UCSD-AML1 (cell line): ENCODE measurements around the gene SLC25A44.
"Not testable (repeated sequence)": the region's sequence is repeated elsewhere in the genome, so short reads cannot be mapped to it uniquely, and the experiment has no call there.

ENCODE experiments used
- DNase-seq: peaks from one replicate; lab custom pipeline; 2025; ENCODE audit not compliant: unreplicated experiment; lab: John Stamatoyannopoulos, UW

The SLC25A44 gene

DNA sequence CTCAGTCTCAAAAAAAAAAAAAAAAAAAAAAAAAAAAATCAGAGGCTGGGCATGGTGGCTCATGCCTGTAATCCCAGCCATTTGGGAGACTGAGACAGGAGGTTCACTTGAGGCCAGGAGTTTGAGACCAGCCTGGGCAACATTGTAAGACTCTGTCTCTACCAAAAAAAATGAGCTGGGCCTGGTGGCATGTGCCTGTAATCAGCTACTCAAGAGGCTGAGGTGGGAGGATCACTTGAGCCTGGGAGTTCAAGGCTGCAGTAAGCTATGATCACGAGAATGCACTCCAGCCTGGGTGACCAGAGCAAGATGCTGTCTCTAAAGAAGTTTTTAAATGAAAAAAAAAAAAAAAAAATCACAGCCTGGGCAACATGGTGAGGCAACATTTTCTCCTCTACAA, 30.2 kb upstream of the SLC25A44 start:
- DNase-seq = no peak

DNA sequence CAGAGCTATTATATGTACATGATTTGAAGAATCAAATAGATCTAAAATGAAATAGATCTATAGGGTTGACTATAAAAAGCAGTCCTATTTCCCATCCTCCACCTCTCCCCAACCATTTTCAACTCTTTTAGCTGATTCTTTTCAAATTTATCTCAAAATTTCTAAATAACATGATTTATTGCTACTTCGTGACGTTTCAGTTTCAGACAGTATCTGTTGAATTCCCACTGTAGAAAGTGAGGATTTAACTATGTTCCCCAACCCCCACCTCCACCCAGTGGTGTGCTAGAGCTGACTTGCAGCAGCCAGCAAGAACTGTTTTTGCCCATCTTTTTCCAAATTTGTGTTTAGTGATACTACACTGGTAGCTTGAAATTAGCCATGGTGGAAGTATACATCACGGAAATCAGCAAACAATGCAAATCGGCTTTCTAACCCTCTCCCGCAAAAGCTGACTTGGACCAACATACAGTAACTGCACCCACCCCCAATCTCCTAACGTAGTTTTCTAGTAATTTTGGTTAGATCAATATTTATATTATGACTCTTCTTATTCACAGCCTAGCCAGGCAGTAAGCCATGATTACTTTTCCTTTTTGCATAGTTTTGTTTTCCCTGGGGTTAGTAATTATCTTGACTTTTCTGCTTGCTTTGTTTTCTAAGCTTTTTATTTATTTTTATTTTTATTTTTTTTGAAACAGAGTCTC, 29.6 kb upstream of the SLC25A44 start:
- DNase-seq = no peak

DNA sequence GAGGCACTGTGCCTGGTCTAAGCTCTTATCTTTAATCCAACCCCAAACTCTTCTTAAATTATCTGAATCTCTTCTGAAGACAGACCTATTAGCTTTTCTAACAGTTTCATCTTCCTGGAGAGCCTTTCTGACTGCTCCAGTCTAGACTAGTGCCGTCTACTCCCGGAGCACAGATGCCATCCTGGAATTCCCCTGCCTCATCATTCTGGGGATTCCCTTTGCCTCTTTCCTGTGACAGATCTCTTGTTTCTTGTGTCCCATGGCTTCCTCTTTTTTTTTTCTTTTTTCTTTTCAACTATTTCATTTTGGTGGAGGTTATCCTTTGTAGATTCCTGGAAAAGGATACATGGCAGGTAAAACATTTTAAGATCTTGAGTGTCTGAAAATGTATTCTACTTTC, 28.8 kb upstream of the SLC25A44 start:
- no peak for DNase-seq

DNA sequence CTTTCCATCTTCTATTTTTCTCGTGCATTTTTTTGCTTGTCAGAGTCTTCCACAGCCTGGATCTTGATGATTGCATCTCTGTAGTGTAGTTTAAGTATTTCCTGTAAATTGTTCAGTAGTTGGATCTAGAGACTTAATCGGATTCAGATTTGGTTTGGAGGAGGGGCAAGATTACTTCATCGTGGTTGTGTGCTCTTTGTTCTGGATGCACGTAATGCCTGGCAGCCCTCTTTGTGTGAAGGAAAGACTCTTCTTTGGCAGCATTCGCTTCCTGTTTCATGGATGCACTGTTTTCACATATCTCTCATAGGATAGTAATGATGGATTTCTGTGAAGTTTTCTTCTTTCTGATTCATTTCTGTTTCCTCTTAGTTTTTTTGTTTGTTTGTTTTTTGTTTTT, 26.4 kb upstream of the SLC25A44 start:
- no peak for DNase-seq

DNA sequence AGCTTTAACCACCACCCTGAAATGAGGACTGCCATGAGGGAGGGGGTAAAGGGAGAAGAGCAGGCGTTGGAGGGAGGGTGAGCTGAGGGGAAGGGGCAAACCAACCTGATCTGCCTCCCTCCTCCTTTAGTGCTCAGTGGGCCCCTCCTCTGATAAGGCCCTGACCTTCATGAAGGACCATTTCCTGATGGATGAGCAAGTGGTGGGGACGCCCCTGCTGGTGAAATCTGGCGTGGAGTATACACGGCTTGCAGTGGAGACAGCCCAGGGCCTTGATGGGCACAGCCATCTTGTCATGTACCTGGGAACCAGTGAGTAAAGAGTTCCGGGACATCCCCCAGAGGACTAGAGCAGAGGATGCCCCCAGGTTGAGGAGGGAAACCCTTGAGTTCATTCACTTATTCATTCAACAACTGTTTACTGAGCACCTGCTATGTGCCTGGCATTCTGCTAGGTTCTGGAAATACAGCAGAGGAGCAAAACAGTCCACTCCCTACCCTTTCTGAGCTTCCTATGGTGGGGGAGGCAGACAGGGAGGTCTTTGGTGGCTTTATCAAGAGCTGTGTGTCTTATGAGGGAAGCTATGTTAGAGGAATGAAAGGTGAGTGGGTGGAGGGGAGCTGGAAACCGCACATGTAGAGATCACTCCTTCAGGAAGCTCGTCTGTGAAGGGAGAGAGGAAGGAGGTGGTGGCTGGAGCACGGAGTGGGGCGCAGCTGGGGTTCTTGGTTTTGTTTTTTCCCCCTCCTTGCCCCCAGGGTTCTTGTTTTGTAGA, 21.0 kb upstream of the SLC25A44 start:
- DNase-seq = no peak

DNA sequence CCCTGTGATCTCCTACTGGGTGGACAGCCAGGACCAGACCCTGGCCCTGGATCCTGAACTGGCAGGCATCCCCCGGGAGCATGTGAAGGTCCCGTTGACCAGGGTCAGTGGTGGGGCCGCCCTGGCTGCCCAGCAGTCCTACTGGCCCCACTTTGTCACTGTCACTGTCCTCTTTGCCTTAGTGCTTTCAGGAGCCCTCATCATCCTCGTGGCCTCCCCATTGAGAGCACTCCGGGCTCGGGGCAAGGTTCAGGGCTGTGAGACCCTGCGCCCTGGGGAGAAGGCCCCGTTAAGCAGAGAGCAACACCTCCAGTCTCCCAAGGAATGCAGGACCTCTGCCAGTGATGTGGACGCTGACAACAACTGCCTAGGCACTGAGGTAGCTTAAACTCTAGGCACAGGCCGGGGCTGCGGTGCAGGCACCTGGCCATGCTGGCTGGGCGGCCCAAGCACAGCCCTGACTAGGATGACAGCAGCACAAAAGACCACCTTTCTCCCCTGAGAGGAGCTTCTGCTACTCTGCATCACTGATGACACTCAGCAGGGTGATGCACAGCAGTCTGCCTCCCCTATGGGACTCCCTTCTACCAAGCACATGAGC, 17.2 kb upstream of the SLC25A44 start:
- DNase-seq = no peak

DNA sequence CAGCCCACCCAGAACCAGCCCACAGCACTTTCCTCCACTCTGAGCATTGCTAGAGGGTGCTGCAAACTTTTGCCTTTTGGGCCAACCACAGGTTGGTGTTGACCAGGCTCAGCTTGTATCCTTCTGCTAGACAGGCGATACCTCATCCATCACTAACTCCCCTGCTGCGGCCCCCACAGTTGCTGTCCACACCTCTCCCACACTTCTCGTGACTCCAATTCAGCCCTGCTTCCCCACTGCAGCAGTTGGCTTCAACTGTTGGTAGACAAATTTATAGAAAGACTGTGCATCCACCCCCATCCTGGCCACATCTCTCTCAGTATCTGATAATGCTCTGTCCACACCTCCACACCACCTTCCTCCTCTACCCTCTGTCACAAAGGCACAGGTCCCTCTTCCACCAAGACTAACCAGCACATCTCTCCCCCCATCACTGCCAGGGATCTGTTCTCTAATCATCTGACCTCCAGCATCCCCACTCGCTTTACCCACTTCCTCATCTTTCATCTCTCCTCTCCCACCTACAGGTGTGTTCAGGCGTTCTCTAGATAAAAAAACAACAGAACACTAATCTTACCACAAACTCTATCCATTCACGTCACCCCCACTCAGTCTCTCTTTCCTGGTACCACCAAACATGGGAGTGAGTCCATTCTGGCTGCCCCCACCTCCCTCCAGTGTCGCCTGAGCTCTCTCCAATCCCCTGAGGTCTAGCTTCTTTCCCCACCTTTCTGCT, 15.8 kb upstream of the SLC25A44 start:
- DNase-seq = no peak

DNA sequence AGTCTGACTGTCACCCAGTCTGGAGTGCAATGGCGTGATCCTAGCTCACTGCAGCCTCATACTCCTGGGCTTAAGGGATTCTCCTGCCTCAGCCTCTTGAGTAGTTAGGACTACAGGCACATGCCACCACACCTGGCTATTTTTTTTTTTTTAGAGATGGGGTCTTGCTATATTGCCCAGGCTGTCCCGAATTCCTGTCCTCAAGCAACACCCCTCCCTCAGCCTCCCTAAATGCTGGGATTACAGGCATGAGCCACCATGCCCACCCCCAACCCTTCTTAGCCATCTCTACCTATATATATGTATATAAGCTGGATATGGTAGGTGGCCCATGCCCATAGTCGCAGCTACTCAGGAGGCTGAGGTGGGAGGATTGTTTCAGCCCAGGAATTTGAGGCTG, 13.4 kb upstream of the SLC25A44 start:
- DNase-seq = no peak

DNA sequence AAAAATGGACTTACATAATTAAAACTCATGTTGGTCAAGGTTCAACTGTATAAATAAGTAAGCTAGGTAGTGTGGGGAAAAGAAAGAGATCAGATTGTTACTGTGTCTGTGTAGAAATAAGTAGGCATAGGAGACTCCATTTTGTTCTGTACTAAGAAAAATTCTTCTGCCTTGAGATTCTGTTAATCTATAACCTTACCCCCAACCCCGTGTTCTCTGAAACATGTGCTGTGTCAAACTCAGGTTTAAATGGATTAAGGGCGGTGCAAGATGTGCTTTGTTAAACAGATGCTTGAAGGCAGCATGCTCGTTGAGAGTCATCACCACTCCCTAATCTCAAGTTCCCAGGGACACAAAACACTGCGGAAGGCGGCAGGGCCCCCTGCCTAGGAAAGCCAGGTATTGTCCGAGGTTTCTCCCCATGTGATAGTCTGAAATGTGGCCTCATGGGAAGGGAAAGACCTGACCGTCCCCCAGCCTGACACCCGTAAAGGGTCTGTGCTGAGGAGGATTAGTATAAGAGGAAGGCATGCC, 12.4 kb upstream of the SLC25A44 start:
- not testable (repeated sequence) for DNase-seq

DNA sequence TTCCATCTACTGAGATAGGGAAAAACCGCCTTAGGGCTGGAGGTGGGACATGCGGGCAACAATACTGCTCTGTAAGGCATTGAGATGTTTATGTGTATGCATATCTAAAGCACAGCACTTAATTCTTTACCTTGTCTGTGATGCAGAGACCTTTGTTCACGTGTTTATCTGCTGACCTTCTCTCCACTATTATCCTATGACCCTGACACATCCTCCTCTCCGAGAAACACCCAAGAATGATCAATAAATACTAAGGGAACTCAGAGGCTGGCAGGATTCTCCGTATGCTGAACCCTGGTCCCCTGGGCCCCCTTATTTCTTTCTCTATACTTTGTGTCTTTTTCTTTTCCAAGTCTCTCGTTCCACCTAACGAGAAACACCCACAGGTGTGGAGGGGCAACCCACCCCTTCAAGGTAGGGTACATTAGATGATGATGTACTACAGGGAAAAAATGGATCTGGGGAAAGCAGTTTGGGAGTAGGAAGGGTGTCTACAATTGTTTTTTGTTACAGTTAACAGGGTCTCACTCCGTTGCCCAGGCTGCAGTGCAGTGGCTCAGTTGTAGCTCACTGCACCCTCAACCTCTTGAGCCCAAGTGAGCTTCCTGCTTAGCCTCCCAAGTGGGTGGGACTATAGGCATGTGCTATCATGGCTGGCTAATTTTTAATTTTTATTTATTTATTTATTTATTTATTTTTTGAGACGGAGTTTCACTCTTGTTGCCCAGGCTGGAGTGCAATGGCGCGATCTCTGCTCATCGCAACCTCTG, 11.7 kb upstream of the SLC25A44 start:
- not testable (repeated sequence) for DNase-seq

DNA sequence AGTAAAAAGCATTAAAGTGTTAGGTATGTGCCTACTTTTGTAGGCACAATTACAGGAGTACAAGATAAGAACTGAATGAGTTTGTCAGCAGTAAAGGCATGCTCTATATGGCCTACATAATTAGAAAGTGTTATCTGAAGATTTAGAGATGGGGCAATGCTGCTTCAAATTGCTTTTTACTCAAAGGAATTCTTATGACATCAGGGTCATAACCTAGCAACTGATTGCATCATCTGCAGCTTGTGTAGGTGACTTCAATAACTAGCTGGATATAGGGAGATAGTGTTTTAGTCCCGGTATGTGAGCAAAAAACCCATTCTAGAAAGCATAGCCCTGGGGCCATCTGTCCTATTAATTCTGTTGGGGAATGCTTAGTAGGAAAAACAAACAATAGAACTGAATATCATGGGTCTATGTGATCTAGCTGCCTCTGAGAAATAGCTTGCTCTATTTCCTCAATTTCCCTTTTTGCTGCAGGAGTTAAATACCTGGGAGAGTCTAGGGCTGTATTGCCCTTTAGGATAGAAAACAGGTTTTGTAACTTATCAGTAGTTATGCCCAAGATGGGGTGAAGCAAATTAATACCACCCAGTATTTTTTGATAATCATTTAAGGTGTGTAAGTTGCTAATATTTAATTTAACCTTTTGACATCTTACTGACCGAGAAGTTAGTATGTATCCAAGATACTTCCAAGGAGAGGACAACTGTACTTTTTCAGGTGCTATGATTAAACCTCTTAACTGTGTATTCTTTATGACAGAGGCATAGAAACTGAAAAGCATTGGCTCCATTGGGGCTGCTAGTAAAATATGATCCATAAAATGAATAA, 7.3 kb upstream of the SLC25A44 start:
- not testable (repeated sequence) for DNase-seq

DNA sequence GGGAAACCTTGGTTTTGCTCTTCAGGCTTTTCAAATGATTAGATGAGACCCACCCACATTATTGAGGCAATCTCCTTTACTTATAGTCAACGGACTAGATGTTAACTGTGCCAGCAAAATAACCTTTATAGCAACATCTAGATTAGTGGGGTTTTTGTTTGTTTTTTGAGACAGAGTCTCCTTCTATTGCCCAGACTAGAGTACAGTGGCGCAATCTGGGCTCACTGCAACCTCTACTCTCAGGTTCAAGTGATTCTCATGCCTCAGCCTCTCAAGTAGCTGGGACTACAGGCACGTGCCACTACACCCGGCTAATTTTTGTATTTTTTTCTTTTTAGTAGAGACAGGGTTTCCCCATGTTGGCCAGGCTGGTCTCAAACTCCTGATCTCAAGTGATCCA, 3.6 kb upstream of the SLC25A44 start:
- not testable (repeated sequence) for DNase-seq

DNA sequence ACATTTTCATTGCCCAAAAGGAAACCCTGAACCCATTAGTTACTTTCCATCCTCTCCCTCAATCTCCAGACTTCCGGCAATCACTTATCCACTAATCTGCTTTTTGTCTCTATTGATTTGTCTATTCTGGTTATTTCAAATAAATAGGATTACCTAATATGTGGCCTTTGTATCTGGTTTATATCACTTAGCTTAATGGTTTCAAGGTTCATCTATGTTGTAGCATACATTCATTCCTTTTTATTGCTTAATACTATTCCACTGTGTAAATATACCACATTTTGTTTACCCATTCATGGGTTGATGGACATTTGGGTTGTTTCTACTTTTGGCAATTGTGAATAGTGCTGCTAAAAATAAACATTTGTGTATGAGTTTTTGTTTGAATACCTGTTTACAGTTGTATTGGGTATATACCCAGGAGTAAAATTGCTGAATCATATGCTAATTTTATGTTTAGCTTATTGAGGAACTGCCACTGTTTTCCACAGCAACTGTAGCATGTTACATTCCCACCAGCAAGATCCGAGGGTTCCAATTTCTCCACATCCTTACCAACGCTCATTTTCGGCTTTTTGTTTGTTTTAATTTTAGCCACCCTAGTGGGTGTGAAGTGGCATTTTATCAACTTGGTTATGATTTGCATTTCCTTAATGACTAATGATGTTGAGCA, 2.5 kb upstream of the SLC25A44 start:
- no peak for DNase-seq

DNA sequence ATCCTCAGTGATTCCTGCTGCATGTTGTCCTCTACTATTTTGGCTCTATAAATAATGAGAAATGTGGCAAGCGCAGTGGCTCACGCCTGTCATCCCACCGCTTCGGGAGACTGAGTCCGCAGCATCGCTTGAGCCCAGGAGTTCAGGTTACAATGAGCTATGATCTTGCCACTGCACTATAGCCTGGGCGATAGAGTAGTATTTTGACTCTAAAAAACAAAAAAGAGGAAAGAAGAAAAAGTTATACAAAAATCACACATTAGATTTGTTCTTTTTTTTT, 756 bp upstream of the SLC25A44 start:
- DNase-seq = no peak

DNA sequence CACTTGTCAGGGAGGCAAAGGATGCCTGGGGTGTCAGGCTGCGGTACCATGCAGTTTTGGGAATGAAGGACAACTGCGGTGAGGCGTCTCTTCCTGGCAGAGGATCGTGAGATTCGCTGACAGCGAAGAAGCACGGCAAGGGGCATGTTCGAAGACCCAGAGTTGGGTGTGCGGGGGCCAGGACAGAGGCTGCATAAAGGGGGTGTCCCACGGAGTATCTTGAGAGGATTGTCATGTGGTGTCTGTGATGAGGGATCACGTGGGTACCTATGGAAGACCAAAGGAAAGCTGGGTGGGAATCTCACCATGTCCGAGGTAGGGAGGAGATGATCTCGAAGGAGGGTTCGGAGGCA, 372 bp downstream of the SLC25A44 start:
- DNase-seq = no peak

DNA sequence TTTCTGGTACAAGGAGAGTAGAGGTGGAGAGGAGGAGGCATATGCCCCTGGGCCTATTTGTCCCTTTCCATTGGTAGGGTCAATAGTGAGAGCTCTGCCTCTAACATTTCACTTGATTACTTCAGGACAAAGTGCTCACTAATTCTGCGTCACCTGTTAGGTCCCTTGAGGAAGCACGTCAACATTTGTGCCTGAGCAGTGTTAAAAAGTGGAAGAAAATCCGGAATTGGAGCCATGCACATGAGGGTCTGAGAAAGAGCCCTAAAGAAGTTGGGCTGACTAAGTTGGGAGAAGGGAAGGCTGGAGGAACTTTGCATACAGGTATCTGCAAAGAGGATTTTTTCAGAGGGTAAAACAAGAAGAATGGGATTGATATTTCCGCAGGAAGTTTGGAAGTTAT, 1.9 kb downstream of the SLC25A44 start:
- DNase-seq = no peak

DNA sequence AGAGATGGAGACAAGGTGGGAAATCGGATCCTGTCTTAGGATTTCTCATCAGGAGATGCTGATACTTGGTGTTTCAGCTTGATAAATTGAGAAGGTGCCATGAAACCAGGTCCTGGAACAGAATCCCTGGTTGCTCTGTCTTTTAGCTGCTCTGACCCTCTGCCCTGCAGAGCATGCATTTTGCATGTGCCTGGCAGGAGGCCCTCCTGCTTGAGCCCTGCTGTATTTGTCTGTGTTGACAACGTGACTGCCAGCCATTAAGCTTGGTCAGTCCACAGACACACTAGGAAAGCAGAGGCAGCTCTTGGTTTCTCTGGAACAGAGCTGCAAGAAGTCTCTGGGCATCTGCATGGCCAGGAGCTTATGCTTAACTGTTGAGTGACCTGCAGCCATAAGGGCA, 2.5 kb downstream of the SLC25A44 start:
- DNase-seq = no peak

DNA sequence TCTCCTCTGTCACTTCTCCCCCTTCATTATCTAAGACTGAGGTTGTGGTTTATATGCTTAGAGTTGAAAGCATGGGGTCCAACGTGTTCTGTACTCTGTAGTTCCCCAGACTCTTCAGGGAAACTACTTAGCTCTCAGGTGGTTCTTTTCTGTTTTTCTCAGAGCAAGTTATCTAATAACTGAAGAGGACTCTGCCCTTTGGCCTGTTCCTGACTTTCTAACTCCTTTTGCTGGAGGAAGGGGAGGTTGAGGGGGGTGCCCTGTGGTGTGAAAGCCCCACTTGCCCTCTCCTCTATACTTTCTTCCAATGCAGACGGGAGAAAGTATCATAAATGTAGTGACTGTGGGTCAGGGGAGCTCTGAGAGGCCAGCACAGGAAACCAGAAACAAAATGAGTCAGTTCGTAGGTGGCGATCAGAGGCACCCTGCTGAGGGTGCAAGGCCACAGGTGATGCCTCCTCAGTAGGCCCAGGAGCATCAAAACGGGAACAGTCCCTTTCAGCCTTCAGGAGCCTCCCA, 5.0 kb downstream of the SLC25A44 start:
- no peak for DNase-seq

DNA sequence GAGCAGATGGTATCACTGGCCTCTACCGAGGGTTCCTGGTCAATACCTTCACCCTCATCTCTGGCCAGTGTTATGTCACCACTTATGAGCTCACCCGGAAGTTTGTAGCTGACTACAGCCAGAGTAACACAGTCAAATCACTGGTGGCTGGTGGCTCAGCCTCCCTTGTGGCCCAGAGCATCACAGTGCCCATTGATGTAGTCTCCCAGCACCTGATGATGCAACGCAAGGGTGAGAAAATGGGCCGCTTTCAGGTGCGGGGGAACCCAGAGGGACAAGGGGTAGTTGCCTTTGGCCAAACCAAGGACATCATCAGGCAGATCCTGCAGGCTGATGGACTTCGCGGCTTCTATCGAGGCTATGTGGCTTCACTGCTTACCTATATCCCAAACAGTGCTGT, 6.1 kb downstream of the SLC25A44 start:
- DNase-seq = no peak
